ENCODE data around the gene KCNQ5.

Gene KCNQ5

GRCh38 chr6:73236144-73236750, 614.4 kb downstream of the KCNQ5 start:
- DNase-seq = no peak
- Histone ChIP-seq H3K27ac (no peak overlapping the region), H3K36me3 (no peaks in the 10 kb centered on the region), H3K9me3 (ENCODE audit: severe bottlenecking) (no peaks in the 10 kb centered on the region), H3K27me3 (ENCODE audit: insufficient read depth, low read depth, severe bottlenecking) (no peaks in the 10 kb centered on the region), H3K4me3 (ENCODE audit: low read depth, low read length) (no peak overlapping the region)
- TF ChIP-seq CTCF (IDR thresholded peaks at IDR 0.05; ENCODE audit: low read depth, low read length) = no peak

- no peak for DNase-seq
- Histone ChIP-seq H3K9me3 (ENCODE audit: severe bottlenecking) (no peaks in the 10 kb centered on the region), H3K36me3 (no peaks in the 10 kb centered on the region), H3K27ac (no peak overlapping the region), H3K4me3 (ENCODE audit: low read depth, low read length) (no peak overlapping the region), H3K27me3 (ENCODE audit: insufficient read depth, low read depth, severe bottlenecking) (no peaks in the 10 kb centered on the region)
- TF ChIP-seq CTCF (IDR thresholded peaks at IDR 0.05; ENCODE audit: low read depth, low read length) = no peak
These were observed 618.9 kb downstream of the KCNQ5 start for GRCh38 chr6:73240730-73241129.

DNA sequence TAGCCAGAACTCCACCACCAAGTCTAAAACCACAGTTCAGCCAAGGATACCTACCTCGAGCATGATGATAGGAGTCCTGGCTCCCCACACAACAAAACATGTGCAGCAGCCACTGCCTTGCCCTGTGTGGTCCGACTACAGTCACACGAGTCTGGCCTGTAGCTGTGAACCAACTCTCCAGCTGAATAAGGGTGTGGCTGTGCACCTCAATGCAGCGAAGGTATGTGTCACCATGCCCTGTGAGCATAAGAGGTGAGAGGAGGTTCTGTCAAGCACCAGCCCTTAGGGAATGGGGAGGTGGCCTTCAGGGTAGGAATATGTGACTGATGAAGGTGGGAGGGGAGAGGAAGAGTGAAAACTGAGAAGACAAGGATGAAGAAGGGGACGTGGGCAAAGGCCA, 620.1 kb downstream of the KCNQ5 start:
- Histone ChIP-seq H3K9me3 (ENCODE audit: severe bottlenecking) (no peaks in the 10 kb centered on the region), H3K27me3 (ENCODE audit: insufficient read depth, low read depth, severe bottlenecking) (no peaks in the 10 kb centered on the region), H3K4me3 (ENCODE audit: low read depth, low read length) (no peak overlapping the region), H3K36me3 (no peaks in the 10 kb centered on the region), H3K27ac (no peak overlapping the region)
- no peak for TF ChIP-seq CTCF (IDR thresholded peaks at IDR 0.05; ENCODE audit: low read depth, low read length)
- no peak for DNase-seq
